GM18951 (cell line): ENCODE data around the gene ST8SIA6.

ENCODE experiments used
- POLR2A ChIP-seq: IDR thresholded peaks from 4 replicates; pipeline ENCODE4 v1.6.1; 2011; ENCODE audit warnings: mild to moderate bottlenecking; ENCODE audit not compliant: insufficient read length, insufficient read depth; ENCODE audit errors: extremely low read depth
- in situ Hi-C: fragments of 300-500 bp; cut with MboI; formaldehyde crosslinking; loops from one replicate; pipeline ENCODE4 v1.12.0; 2022; ENCODE audit warnings: low sequenced_read_pairs, mixed read lengths, inconsistent platforms; ENCODE audit not compliant: unreplicated experiment

ST8SIA6 gene

DNA sequence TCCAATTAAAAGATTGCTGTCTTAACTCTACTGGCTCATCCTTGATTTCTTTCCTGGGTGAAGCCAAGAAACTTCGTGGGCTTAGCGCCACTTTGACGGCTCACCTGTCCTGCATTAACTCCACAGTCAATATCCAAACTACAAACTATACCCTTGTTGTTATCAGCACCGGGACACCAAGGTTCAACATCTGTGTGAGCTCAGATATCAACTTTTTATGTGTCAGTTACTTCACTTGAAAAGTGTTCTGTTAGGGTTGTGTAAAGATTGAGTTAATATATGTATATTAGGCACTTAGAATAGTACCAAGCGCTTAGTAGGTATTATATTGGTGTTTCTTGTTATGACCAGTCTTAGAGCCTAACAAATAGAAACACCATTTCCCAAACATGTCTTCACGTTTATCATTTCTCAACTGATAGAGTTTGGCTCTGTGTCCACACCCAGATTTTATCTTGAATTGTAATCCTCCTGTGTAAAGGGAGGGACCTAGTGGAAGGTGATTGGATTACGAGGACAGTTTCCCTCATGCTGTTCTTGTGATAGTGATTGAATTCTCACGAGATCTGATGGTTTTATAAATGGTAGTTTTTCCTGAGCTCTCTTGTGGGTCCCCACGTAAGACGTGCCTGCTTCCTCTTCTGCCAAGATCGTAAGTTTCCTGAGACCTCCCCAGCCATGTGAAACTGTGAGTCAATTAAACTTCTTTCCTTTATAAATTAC, 19.0 kb upstream of the ST8SIA6 start:
- in situ Hi-C loops = no loop called here
- TF ChIP-seq POLR2A = no peak

- in situ Hi-C loops = no loop called here
- no peak for TF ChIP-seq POLR2A
Observed at GRCh38 chr10:17472481-17473227, 18.3 kb upstream of the ST8SIA6 start.

DNA sequence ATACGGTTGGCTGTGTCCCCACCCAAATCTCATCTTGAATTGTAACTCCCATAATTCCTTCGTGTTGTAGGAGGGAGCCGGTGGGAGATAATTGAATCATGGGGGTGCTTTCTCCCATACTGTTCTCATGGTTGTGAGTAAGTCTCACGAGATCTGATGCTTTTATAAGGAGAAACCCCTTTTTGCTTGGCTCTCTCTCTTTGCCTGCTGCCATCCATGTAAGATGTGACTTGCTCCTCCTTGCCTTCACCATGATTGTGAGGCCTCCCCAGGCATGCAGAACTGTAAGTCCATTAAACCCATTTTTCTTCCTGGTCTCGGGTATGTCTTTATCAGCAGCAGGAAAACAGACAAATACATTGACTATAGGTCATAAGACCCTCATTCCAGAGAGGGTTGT, 15.9 kb upstream of the ST8SIA6 start:
- no peak for TF ChIP-seq POLR2A
- in situ Hi-C loops = no loop called here

DNA sequence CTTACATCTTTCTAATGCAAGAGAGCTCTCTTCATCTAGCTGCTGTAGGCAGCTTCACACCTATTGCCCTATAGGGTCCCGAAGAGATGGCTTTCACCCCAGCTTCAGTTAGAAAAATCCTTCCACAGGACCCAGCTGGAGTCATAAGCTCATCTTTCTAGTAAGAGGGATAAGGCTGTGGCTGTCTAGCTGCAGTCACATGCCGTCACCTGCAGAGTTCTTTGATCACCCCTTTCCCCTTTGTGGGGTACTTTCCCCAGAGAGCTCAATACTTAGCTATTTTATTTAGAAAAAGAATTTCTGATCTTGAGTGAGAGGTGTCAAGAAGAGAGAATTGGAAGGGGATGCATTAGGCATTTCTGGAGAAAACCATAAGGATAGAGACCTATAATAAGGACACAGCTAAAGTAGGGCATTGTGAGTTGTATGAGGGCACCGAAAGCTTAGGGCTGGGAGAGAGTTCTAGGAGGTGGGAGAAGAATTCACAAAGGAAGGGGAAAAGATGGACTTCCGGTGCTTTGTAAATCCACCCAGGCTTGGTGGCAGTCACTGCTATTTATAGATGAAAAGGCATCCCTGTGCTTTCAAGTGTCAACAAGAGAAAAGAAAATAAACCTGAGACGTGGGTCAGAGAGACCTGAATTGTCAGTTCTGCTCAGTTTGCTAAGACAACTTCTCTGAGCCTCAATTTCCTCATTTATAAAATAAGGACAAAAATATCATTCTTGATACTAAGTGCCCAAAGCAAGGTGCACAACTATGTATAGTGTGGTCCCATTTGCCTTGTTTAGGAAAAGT, 11.1 kb upstream of the ST8SIA6 start:
- in situ Hi-C loops = no loop called here
- no peak for TF ChIP-seq POLR2A

- TF ChIP-seq POLR2A = no peak
- in situ Hi-C loops = no loop called here
Observed at GRCh38 chr10:17464545-17464944, 10.2 kb upstream of the ST8SIA6 start.

- in situ Hi-C loops = no loop called here
- TF ChIP-seq POLR2A = no peak
Observed at GRCh38 chr10:17460756-17461155, 6.4 kb upstream of the ST8SIA6 start.

DNA sequence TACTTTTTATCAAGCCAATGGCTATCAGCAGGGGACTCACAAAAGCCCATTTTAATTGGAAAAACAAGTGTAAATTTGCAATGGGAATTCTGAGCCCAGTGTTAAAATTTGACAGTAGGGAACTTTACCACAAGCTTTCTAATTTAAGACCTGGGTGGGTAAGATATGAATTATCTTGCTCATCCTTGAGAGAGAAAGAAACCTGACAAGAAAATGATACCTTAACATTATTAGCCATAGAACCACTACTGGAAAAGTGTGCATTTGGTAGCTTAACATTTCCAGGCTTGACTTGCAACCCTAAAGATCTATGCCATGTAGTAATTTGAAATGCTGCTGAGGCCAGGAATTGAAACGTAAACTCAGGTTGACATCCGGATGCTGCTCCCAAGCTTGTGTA, 2.7 kb upstream of the ST8SIA6 start:
- TF ChIP-seq POLR2A = no peak
- in situ Hi-C loops = no loop called here

- TF ChIP-seq POLR2A = no peak
- in situ Hi-C loops = no loop called here
Observed at GRCh38 chr10:17456032-17456548, 1.7 kb upstream of the ST8SIA6 start.

GRCh38 chr10:17455015-17455520, 673 bp upstream of the ST8SIA6 start:
- in situ Hi-C loops = no loop called here
- no peak for TF ChIP-seq POLR2A

DNA sequence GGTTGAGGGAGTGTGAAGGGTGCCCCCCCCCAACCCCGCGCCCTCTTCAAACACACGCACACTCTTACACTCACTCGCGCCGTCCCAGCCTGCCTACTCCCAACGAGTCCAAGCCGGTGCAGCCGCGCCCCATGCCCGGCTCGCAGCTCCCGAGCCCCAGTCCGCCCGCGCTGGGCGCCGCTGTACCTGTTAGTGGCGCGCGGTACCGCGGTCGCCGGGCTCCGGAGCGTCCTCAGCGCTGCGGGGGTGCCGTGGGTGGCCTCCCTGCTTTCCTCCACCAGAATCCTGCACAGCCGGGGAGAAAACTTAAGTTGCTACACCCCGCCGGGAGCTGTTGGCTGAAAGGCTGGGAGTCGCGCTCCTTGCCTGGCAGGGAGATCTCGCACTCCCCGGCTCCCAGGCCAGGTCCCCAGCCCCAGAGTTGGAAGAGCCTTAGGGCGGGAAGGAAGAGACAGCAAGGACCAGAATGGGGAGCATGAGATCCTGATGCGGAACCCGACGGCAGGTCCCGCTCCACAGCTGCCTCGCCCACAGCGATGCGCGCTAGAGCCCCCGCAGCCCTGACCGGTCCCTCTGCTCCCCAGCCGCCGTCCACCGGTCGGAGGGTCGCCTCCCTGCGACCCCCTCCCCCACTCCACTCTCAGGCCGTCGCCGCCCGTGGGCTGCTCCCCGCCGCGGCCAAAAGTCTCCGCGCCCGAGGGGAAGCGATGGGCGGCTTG, 863 bp downstream of the ST8SIA6 start:
- in situ Hi-C loops = no loop called here
- TF ChIP-seq POLR2A = no peak

DNA sequence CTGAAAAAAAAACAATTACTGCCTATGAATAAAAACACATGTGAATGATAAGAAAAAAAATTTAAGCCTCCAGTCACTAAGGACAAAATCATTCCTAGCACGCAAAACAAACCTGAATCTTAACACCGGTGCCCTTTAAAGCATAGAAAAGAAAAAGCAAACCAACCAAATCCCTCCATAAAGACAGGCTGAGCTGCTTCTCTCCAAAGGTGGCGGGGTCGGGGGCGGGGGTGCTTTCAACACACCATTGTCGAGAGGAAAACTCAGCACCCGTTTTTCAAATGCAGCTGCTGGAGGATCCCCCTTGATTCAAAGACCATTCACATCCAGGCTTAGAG, 1.4 kb downstream of the ST8SIA6 start:
- TF ChIP-seq POLR2A = no peak
- in situ Hi-C loops = no loop called here

DNA sequence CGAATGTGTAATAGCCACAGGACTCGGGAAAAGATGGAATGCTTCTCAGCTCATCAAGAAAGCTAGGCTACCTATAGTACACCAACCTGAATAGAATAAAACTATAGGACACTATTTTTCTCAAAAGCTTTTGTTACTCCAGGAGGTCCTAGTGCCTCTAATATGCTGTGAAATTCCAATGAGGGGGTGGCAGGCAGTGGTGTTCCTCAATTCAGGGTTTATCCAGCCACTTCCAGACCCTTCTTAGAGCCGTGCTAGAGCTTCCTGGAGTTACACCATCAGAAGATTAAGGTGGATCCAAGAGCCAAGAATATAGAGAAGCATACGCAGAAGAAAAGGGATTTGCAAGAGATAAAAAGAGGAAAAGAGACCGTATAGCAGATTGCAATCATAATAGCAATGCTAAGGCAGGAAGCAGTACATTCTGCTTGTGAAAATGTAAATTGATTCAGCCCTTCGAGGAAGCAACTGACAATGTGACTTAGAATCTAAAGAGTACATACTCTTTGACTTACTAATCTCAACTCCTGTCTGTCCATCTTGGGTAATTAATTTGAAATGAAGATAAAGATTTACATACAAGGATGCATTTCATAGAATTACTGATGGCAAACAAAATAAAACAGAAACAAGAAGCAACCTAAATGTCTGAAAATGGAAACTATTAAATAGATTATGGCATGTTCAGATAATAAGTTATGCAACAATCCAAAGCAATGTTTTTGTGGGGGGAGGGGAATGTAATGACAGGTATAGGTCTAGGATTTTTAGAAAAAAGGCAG, 2.1 kb downstream of the ST8SIA6 start:
- in situ Hi-C loops = no loop called here
- TF ChIP-seq POLR2A = no peak
